ENCODE measurements around the gene AK8.

AK8 gene

DNA sequence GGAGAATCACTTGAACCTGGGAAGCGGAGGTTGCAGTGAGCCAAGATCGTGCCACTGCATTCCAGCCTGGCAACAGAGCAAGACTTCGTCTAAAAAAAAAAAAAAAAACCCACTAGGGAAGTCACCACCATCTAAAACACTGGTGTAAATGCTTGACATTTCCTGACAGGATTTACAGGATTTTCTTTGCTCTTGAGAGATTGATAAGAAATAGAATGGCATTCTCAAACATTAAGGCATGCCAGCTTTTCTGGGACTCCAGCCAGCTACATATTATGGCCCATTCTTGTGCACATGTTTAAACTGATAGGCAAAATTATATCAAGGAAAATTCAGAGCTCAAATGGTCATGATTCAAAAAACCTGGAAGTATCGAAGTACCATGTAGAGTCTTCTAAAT, 179.1 kb downstream of the AK8 start:
- TF ChIP-seq, protein P1, sequence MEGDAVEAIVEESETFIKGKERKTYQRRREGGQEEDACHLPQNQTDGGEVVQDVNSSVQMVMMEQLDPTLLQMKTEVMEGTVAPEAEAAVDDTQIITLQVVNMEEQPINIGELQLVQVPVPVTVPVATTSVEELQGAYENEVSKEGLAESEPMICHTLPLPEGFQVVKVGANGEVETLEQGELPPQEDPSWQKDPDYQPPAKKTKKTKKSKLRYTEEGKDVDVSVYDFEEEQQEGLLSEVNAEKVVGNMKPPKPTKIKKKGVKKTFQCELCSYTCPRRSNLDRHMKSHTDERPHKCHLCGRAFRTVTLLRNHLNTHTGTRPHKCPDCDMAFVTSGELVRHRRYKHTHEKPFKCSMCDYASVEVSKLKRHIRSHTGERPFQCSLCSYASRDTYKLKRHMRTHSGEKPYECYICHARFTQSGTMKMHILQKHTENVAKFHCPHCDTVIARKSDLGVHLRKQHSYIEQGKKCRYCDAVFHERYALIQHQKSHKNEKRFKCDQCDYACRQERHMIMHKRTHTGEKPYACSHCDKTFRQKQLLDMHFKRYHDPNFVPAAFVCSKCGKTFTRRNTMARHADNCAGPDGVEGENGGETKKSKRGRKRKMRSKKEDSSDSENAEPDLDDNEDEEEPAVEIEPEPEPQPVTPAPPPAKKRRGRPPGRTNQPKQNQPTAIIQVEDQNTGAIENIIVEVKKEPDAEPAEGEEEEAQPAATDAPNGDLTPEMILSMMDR (IDR thresholded peaks at IDR 0.05; ENCODE audit: low read depth, low read length) = no peak
- H3K9me3 ChIP-seq = no peaks in the 10 kb centered on the region; the same call in 1 of the 2 replicates
- no peak overlapping the region for H3K4me3 ChIP-seq (ENCODE audit: low read depth, low read length)

DNA sequence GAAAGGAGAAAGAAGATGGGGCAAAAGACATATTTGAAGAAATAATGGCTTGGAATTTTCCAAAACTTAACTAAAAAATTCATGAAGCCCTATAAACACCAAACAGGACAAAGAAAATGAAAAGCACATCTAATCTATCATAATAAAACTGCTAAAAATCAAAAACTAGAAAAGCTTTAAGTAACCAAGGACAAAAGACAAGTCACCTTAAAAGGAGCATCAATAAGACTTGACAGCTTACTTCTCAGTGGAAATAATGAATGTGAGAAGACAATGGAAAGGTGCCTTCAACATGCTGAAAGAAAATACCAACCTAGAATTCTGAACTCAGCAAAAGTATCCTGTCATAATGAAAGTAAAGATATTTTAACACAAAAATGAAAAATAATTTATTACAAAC, 180.9 kb downstream of the AK8 start:
- Histone ChIP-seq H3K4me1 (no peaks in the 10 kb centered on the region), H3K4me3 (ENCODE audit: low read depth, low read length) (no peak overlapping the region), H3K36me3 (peaks cover 9% of the 10 kb centered on the region), H3K9me3 (no peaks in the 10 kb centered on the region; the same call in 1 of the 2 replicates), H3K27me3 (no peaks in the 10 kb centered on the region)
- TF ChIP-seq, protein P1 (IDR thresholded peaks at IDR 0.05; ENCODE audit: low read depth, low read length) = no peak
- DNase-seq = no peak

More for the DNA sequence above, 179.1 kb downstream of the AK8 start:
- H3K36me3 ChIP-seq = peaks cover 2% of the 10 kb centered on the region; the same call in 1 of the 2 replicates
- no peaks in the 10 kb centered on the region for H3K27me3 ChIP-seq
- H3K4me1 ChIP-seq = no peaks in the 10 kb centered on the region
- DNase-seq = no peak

DNA sequence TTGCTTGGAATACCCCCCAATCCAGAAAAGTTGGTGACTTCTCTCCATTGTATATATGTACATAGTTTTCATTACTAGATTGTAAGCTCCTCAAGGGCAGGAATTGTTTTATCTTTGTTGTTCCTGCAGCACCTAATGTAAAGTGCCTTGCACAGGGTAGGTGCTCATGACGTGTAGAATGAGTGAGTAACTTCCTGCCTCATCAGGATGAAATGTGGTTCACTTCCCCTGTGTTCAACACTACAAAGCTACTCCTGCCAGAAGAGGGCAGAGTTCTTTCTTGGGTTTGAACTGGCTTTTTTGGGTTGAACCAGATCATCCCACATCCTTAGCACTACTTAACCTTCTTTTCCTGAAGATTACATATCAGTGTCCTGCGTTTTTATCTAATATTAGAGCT, 183.9 kb downstream of the AK8 start:
- TF ChIP-seq, protein P1 (IDR thresholded peaks at IDR 0.05; ENCODE audit: low read depth, low read length) = peak; percentile 34; the same call in 1 of the 2 replicates
- no peak for DNase-seq
- Histone ChIP-seq H3K27me3 (no peaks in the 10 kb centered on the region), H3K4me3 (ENCODE audit: low read depth, low read length) (no peak overlapping the region), H3K4me1 (no peaks in the 10 kb centered on the region), H3K9me3 (no peaks in the 10 kb centered on the region; the same call in 1 of the 2 replicates), H3K36me3 (peaks cover 34% of the 10 kb centered on the region)

DNA sequence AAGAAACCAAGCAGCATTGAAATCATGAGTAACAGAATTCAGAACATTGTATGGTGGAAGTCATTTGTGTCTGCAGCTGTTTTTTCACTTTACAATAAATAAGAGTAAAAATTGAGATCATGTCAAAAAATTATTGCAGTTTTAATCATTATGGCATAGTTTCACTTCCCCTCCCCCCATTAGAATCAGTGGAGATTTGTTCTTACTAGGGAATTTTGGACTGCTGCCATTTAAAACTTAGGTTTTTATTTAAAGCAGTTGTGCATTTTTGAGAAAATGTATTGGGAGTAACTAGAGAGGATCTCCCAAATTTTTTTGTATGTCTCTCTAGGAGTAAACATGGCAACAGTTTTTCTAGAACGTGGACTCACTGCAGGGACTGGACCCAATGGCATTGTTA, 187.4 kb downstream of the AK8 start:
- no peak overlapping the region for H3K4me3 ChIP-seq (ENCODE audit: low read depth, low read length)
- no peaks in the 10 kb centered on the region for H3K27me3 ChIP-seq
- H3K36me3 ChIP-seq = peaks cover 65% of the 10 kb centered on the region
- no peaks in the 10 kb centered on the region; the same call in 1 of the 2 replicates for H3K9me3 ChIP-seq
- TF ChIP-seq, protein P1 (IDR thresholded peaks at IDR 0.05; ENCODE audit: low read depth, low read length) = no peak
- DNase-seq = no peak
- no peaks in the 10 kb centered on the region for H3K4me1 ChIP-seq

DNA sequence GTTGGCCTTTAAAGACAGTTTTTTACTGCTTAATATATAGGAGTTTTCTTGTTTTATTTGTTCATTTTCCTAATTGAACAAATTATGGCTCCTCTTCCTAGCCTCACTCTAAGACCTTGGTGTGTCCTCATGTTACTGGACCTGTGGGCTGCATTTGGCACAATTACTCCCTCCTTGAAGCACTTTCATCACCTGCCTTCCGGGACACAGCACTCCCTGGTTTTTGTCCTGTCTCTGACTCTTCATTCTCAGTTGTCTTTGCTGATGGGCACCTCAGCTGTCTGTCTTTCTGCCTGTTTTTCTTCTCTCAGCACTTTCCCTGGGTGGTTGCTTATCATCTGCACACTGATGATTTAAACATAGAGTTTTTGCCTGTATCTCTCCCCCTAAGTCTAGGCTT, 194.2 kb downstream of the AK8 start:
- H3K36me3 ChIP-seq = peaks cover 91% of the 10 kb centered on the region

DNA sequence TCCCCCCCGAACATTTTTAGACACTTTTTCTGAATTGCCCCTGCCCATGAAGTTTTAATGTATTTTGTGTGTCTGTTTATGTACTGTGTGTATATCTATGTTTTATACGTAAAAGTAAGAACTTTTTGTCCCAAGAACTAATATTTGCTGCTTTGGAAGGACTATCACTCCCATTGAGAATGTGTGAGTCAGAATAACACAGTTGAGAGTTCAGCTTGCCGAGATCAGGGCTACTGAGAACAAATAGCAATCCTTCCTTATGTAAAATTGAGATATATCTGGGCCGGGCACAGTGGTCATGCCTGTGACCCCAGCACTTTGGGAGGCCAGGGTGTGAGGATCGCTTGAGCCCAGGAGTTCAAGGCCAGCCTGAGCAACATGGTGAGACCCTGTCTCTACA, 196.5 kb downstream of the AK8 start:
- H3K36me3 ChIP-seq = peaks cover 88% of the 10 kb centered on the region
- TF ChIP-seq, protein P1 (IDR thresholded peaks at IDR 0.05; ENCODE audit: low read depth, low read length) = no peak

More for the DNA sequence above, 194.2 kb downstream of the AK8 start:
- TF ChIP-seq, protein P1 (IDR thresholded peaks at IDR 0.05; ENCODE audit: low read depth, low read length) = no peak
- DNase-seq = no peak
- no peaks in the 10 kb centered on the region for H3K9me3 ChIP-seq
- H3K4me1 ChIP-seq = no peaks in the 10 kb centered on the region
- no peaks in the 10 kb centered on the region for H3K27me3 ChIP-seq
- H3K4me3 ChIP-seq (ENCODE audit: low read depth, low read length) = no peak overlapping the region

More for the DNA sequence above, 196.5 kb downstream of the AK8 start:
- Histone ChIP-seq H3K4me1 (no peaks in the 10 kb centered on the region), H3K9me3 (no peaks in the 10 kb centered on the region), H3K4me3 (ENCODE audit: low read depth, low read length) (no peak overlapping the region), H3K27me3 (no peaks in the 10 kb centered on the region)
- no peak for DNase-seq
